IMR-90 (cell line): ENCODE measurements around the gene CATSPER1. TPM values are rescaled to one million over a fixed set of nuclear protein-coding genes. Genes with fewer than 3 reads are reported as not detected.

ENCODE experiments used
- ATAC-seq: fragments of 200-7000 bp; cut with Tn5 transposase; 2 replicates; pipeline ENCODE4 v1.9.1; 2020; ENCODE audit warnings: low read depth, mild to moderate bottlenecking, moderate library complexity
- BruUV-seq: library from RNA; stranded (reverse); fragments of 400-500 nt; replicated peaks from 2 replicates; lab custom pipeline; 2021; lab: Mats Ljungman, UMichigan
- CTCF ChIA-PET: fragments of 300-600 bp; formaldehyde crosslinking; extraction: SDS; loops from one replicate; lab custom pipeline; 2021; ENCODE audit warnings: antibody characterized with exemption; lab: Yijun Ruan, JAX
- POLR2A ChIA-PET: fragments of 300-600 bp; sonication (Branson Sonifier 250); formaldehyde crosslinking; loops from one replicate; lab custom pipeline; 2022; ENCODE audit warnings: antibody characterized with exemption; ENCODE audit not compliant: unreplicated experiment; lab: Charles Lee
- DNase-seq: peaks from one replicate; pipeline ENCODE4 v3.0.0; 2013
- H2AFZ ChIP-seq: replicated peaks from 2 replicates; pipeline ENCODE3; 2013; ENCODE audit warnings: low read length, mild to moderate bottlenecking; ENCODE audit not compliant: poor library complexity
- H2AK5ac ChIP-seq: 2 replicates; pipeline ENCODE4 v1.6.1; 2013; ENCODE audit warnings: low read depth, low read length, inconsistent platforms
- H2AK9ac ChIP-seq: replicated peaks from 2 replicates; pipeline ENCODE3; 2013; ENCODE audit warnings: mild to moderate bottlenecking, low read depth, low read length, moderate library complexity; ENCODE audit not compliant: poor library complexity
- H2BK120ac ChIP-seq: 2 replicates; pipeline ENCODE4 v1.6.1; 2013; ENCODE audit warnings: low read depth, low read length, inconsistent platforms
- H2BK15ac ChIP-seq: 3 replicates; pipeline ENCODE4 v1.6.1; 2013; ENCODE audit warnings: low read depth, low read length, inconsistent platforms
- H2BK20ac ChIP-seq: 2 replicates; pipeline ENCODE4 v1.6.1; 2013; ENCODE audit warnings: low read depth, mild to moderate bottlenecking, inconsistent platforms, low read length, moderate library complexity
- H2BK5ac ChIP-seq: 2 replicates; pipeline ENCODE4 v1.6.1; 2013; ENCODE audit warnings: mild to moderate bottlenecking, low read depth, low read length, inconsistent platforms; ENCODE audit not compliant: poor library complexity, severe bottlenecking
- H3K14ac ChIP-seq: replicated peaks from 2 replicates; pipeline ENCODE4 v1.6.1; 2013; ENCODE audit warnings: low read depth, low read length, inconsistent platforms
- H3K18ac ChIP-seq: 2 replicates; pipeline ENCODE4 v1.6.1; 2013; ENCODE audit warnings: low read depth, low read length, control low read depth
- H3K23ac ChIP-seq: 2 replicates; pipeline ENCODE4 v1.6.1; 2013; ENCODE audit warnings: low read depth, low read length, inconsistent platforms
- H3K27ac ChIP-seq: 2 replicates; pipeline ENCODE4 v1.5.1; 2013; ENCODE audit warnings: mild to moderate bottlenecking, control low read depth, low read length; ENCODE audit not compliant: insufficient read depth
- H3K27me3 ChIP-seq: 2 replicates; pipeline ENCODE4 v1.6.1; 2013; ENCODE audit warnings: low read length; ENCODE audit not compliant: control insufficient read depth, insufficient read depth
- H3K36me3 ChIP-seq: 2 replicates; pipeline ENCODE4 v1.6.1; 2013; ENCODE audit warnings: low read length, mixed read lengths; ENCODE audit not compliant: control insufficient read depth, insufficient read depth
- H3K4ac ChIP-seq: 2 replicates; pipeline ENCODE4 v1.6.1; 2013; ENCODE audit warnings: low read depth, low read length, inconsistent platforms
- H3K4me1 ChIP-seq: 2 replicates; pipeline ENCODE4 v1.6.1; 2013; ENCODE audit warnings: low read length, mixed read lengths; ENCODE audit not compliant: control insufficient read depth, insufficient read depth
- H3K4me2 ChIP-seq: 2 replicates; pipeline ENCODE4 v1.6.1; 2013; ENCODE audit warnings: low read depth, mild to moderate bottlenecking, control low read depth, low read length, moderate library complexity
- H3K4me3 ChIP-seq: 2 replicates; pipeline ENCODE4 v1.5.1; 2013; ENCODE audit warnings: low read depth, mild to moderate bottlenecking, control low read depth, low read length, moderate library complexity; ENCODE audit not compliant: insufficient read depth
- H3K56ac ChIP-seq: 2 replicates; pipeline ENCODE4 v1.6.1; 2013; ENCODE audit warnings: low read length, inconsistent platforms; ENCODE audit not compliant: insufficient read depth; ENCODE audit errors: extremely low read depth
- H3K79me1 ChIP-seq, 2 experiments: 2 replicates each; pipeline ENCODE4 v1.6.1; 2013; ENCODE audit warnings: low read length in 2 of 2, inconsistent platforms in 1 of 2, low read depth in 1 of 2
- H3K9ac ChIP-seq: 2 replicates; pipeline ENCODE4 v1.6.1; 2013; ENCODE audit warnings: low read depth, low read length, control low read depth
- H3K9me1 ChIP-seq: 2 replicates; pipeline ENCODE4 v1.6.1; 2013; ENCODE audit warnings: low read length, inconsistent platforms; ENCODE audit not compliant: insufficient read depth
- H3K9me3 ChIP-seq: 2 replicates; pipeline ENCODE4 v1.6.1; 2013; ENCODE audit warnings: low read length; ENCODE audit not compliant: control insufficient read depth, insufficient read depth
- H4K20me1 ChIP-seq: 2 replicates; pipeline ENCODE4 v1.6.1; 2013; ENCODE audit warnings: low read length, inconsistent platforms; ENCODE audit not compliant: insufficient read depth
- H4K5ac ChIP-seq: 2 replicates; pipeline ENCODE4 v1.6.1; 2013; ENCODE audit warnings: mild to moderate bottlenecking, low read depth, low read length, control low read depth
- H4K8ac ChIP-seq, 2 experiments: 2 replicates each; pipeline ENCODE4 v1.6.1; 2013; ENCODE audit warnings: low read depth in 2 of 2, low read length in 2 of 2, control low read depth in 1 of 2, inconsistent platforms in 1 of 2
- H4K91ac ChIP-seq: 2 replicates; pipeline ENCODE4 v1.6.1; 2013; ENCODE audit warnings: low read depth, low read length, inconsistent platforms; ENCODE audit not compliant: insufficient read depth
- CEBPB ChIP-seq: IDR thresholded peaks from 2 replicates; pipeline ENCODE4 v1.6.1; 2012; ENCODE audit warnings: low read depth, low read length, improper control_type of control experiment
- FOS ChIP-seq: fragments of 150-350 bp; IDR thresholded peaks from 2 replicates; pipeline ENCODE4 v1.6.1; 2016; ENCODE audit warnings: low read depth, low read length
- MAFK ChIP-seq: IDR thresholded peaks from 2 replicates; pipeline ENCODE4 v1.6.1; 2012; ENCODE audit warnings: low read depth, low read length, improper control_type of control experiment
- NFE2L2 ChIP-seq: fragments of 150-350 bp; IDR thresholded peaks from 2 replicates; pipeline ENCODE4 v1.6.1; 2016; ENCODE audit warnings: low read depth, mild to moderate bottlenecking, low read length
- POLR2A ChIP-seq: IDR thresholded peaks from 2 replicates; pipeline ENCODE4 v1.6.1; 2012; ENCODE audit warnings: mild to moderate bottlenecking, low read depth, low read length
- RFX5 ChIP-seq: IDR thresholded peaks from 2 replicates; pipeline ENCODE4 v1.8.0; 2012; ENCODE audit warnings: low read depth, mild to moderate bottlenecking, low read length, moderate library complexity
- WGBS, 2 experiments: methylation state at CpG; one replicate each; pipeline versions ENCODE4 v1.1.5 to v1.1.7; 2013; ENCODE audit warnings: missing lambda C conversion rate in 2 of 2; ENCODE audit not compliant: insufficient read length in 1 of 2; ENCODE audit errors: extremely low coverage in 2 of 2; 5-methylcytosine and 5-hydroxymethylcytosine counted together
- dilution Hi-C: fragments of 300-500 bp; cut with HindIII; formaldehyde crosslinking; loops from one replicate; pipeline ENCODE4 v1.14.3; 2018; ENCODE audit warnings: low sequenced_read_pairs; ENCODE audit not compliant: unreplicated experiment
- in situ Hi-C: fragments of 300-500 bp; cut with MboI; formaldehyde crosslinking; loops from 3 replicates; pipeline ENCODE4 v1.14.3; 2019; ENCODE audit warnings: low sequenced_read_pairs, inconsistent platforms, mixed read lengths
- intact Hi-C: fragments of 100-400 bp; cut with micrococcal nuclease; formaldehyde crosslinking; loops from 2 replicates; pipeline ENCODE4 v1.10.0; 2022
- polyA plus RNA-seq, 3 experiments: library from polyadenylated mRNA; depleted of rRNA; stranded (reverse); fragments of >200 nt; gene quantifications; 2 replicates each; pipeline ENCODE4 v1.2.3, GENCODE V29; 2012; ENCODE audit warnings: low replicate concordance in 1 of 3
- total RNA-seq: library from RNA; depleted of rRNA; stranded (reverse); fragments of >200 nt; gene quantifications from 2 replicates; pipeline ENCODE4 v1.2.3, GENCODE V29; 2012
- TF ChIP-seq, protein P1 (sequence below): fragments of 150-350 bp; IDR thresholded peaks from 2 replicates; pipeline ENCODE4 v1.6.1; 2017; ENCODE audit warnings: mild to moderate bottlenecking, antibody characterized with exemption, low read length, low read depth
- TF ChIP-seq, protein P2 (sequence below): conservative IDR thresholded peaks from 2 replicates; pipeline ENCODE4 v1.5.1; 2012; ENCODE audit warnings: mild to moderate bottlenecking, low read depth, low read length, improper control_type of control experiment

The CATSPER1 gene
- total and polyA plus RNA-seq, 2 of the 4 experiments (the other 2 are of a cell fraction), result 0.18 to 0.91 TPM

- POLR2A ChIA-PET, result no interaction called here
- dilution Hi-C loops (no loop called here), in situ Hi-C loops (no loop called here), intact Hi-C loops (no loop called here)
- Histone ChIP-seq H3K36me3 (peaks cover 68% of the 10 kb centered on the region), H3K23ac (no peak overlapping the region), H4K91ac (no peak overlapping the region), H3K27ac (no peak overlapping the region), H3K27me3 (no peaks in the 10 kb centered on the region), H3K56ac (no peak overlapping the region), H3K9me3 (no peaks in the 10 kb centered on the region), H3K4me2 (no peak overlapping the region), H3K14ac (no peak overlapping the region), H3K4ac (no peak overlapping the region), H2BK20ac (no peak overlapping the region), H3K18ac (no peak overlapping the region), H2AK5ac (no peak overlapping the region), H2BK120ac (no peak overlapping the region), H4K8ac (no peak overlapping the region), H2BK15ac (no peak overlapping the region), H4K20me1 (peaks cover 9% of the 10 kb centered on the region), H3K9ac (no peak overlapping the region), H2AK9ac (no peak overlapping the region), H3K4me1 (no peaks in the 10 kb centered on the region), H2AFZ (no peak overlapping the region), H3K79me1 (peaks cover 43 to 47% of the 10 kb centered on the region in 2 experiments), H3K9me1 (no peaks in the 10 kb centered on the region), H2BK5ac (no peak overlapping the region), H4K5ac (no peak overlapping the region), H3K4me3 (no peak overlapping the region)
- TF ChIP-seq NFE2L2 (no peak), POLR2A (no peak), CEBPB (no peak), FOS (no peak), MAFK (no peak), RFX5 (no peak)
- TF ChIP-seq, protein P1, sequence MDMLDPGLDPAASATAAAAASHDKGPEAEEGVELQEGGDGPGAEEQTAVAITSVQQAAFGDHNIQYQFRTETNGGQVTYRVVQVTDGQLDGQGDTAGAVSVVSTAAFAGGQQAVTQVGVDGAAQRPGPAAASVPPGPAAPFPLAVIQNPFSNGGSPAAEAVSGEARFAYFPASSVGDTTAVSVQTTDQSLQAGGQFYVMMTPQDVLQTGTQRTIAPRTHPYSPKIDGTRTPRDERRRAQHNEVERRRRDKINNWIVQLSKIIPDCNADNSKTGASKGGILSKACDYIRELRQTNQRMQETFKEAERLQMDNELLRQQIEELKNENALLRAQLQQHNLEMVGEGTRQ, result no peak
- TF ChIP-seq, protein P2, sequence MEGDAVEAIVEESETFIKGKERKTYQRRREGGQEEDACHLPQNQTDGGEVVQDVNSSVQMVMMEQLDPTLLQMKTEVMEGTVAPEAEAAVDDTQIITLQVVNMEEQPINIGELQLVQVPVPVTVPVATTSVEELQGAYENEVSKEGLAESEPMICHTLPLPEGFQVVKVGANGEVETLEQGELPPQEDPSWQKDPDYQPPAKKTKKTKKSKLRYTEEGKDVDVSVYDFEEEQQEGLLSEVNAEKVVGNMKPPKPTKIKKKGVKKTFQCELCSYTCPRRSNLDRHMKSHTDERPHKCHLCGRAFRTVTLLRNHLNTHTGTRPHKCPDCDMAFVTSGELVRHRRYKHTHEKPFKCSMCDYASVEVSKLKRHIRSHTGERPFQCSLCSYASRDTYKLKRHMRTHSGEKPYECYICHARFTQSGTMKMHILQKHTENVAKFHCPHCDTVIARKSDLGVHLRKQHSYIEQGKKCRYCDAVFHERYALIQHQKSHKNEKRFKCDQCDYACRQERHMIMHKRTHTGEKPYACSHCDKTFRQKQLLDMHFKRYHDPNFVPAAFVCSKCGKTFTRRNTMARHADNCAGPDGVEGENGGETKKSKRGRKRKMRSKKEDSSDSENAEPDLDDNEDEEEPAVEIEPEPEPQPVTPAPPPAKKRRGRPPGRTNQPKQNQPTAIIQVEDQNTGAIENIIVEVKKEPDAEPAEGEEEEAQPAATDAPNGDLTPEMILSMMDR, result no peak
- ATAC-seq, result no peak
- no peak for DNase-seq
- no TSS peak for BruUV-seq
- 92% methylated on average over 5 of the region's 6 CpGs; no CpG with 5 or more reads in 1 of the 2 experiments for WGBS, 2 experiments
- CTCF ChIA-PET, result no interaction called here
Measured at GRCh38 chr11:66061268-66061667, 35.0 kb upstream of the CATSPER1 start.
